ENCODE measurements around the gene ZNF205.

GRCh38 chr16:3096362-3096761 lies 16.0 kb upstream of the ZNF205 start:
- no peak for TF ChIP-seq BCL11A (IDR thresholded peaks at IDR 0.05; ENCODE audit: low read depth in 2 of 2, low read length in 2 of 2)
- no peak for TF ChIP-seq CBX8 (IDR thresholded peaks at IDR 0.05; ENCODE audit: borderline replicate concordance, low read depth, low read length)
- TF ChIP-seq MAFK (IDR thresholded peaks at IDR 0.05; ENCODE audit: low read depth, low read length), result no peak

Data from H1 (cell line).